Psoas muscle (tissue), 8 donors: Measurements from ENCODE around the gene TMEM184A. TPM values are rescaled to one million over a fixed set of nuclear protein-coding genes. Genes with fewer than 3 reads are reported as not detected.

Experiments used
- ATAC-seq, 4 donors: fragments of 200-7000 bp; cut with Tn5 transposase; one replicate each; pipeline ENCODE4 v1.9.1; 2020; ENCODE audit warnings: moderate library complexity in 3 of 4, mild to moderate bottlenecking in 2 of 4
- DNase-seq, 2 donors: peaks; one replicate each; pipeline ENCODE4 v3.0.0-alpha.2; 2020
- H3K27ac ChIP-seq: fragments of 200-600 bp; one replicate; pipeline ENCODE4 v1.8.0; 2022
- H3K27me3 ChIP-seq, 3 donors: fragments of 200-600 bp in 1 of 3; one replicate each; pipeline versions ENCODE4 v1.6.1 to v1.8.0; 2013 to 2022; ENCODE audit warnings: low read length in 2 of 3, mild to moderate bottlenecking in 2 of 3, moderate library complexity in 1 of 3; ENCODE audit not compliant: insufficient read depth in 3 of 3
- H3K36me3 ChIP-seq, 2 donors: fragments of 200-600 bp in 1 of 2; one replicate each; pipeline versions ENCODE4 v1.6.1 to v1.8.0; 2013 to 2022; ENCODE audit warnings: low read depth in 1 of 2, mild to moderate bottlenecking in 1 of 2, moderate library complexity in 1 of 2; ENCODE audit not compliant: insufficient read depth in 1 of 2
- H3K4me1 ChIP-seq: fragments of 200-600 bp; one replicate; pipeline ENCODE4 v1.8.0; 2022
- H3K4me3 ChIP-seq: fragments of 200-600 bp; one replicate; pipeline ENCODE4 v1.8.0; 2022; ENCODE audit warnings: mild to moderate bottlenecking
- H3K9me3 ChIP-seq: fragments of 200-600 bp; one replicate; pipeline ENCODE4 v1.8.0; 2022
- CTCF ChIP-seq: fragments of 200-600 bp; IDR thresholded peaks from one replicate; pipeline ENCODE4 v1.8.0; 2022; ENCODE audit warnings: antibody characterized with exemption
- WGBS, 3 donors: extraction: QIAGEN DNeasy Blood & Tissue Kit; methylation state at CpG; one replicate each; pipeline versions ENCODE4 v1.1.6 to v1.1.7; 2013; 5-methylcytosine and 5-hydroxymethylcytosine counted together
- intact Hi-C, 2 donors: fragments of 100-400 bp; cut with DNase I; formaldehyde crosslinking; loops; one replicate each; pipeline versions ENCODE4 v1.11.0 to v1.14.2; 2022
- polyA plus RNA-seq, 3 donors: library from polyadenylated mRNA; stranded (reverse); fragments of 200-250 nt; gene quantifications; one replicate each; pipeline ENCODE4 v1.2.3, GENCODE V29; 2013
- total RNA-seq, 4 donors: library from RNA; stranded (reverse); fragmentation: NEBNext Ultra II Directional in 2 of 4; extraction: Animal tissue kit (Norgen Biotek cat#: 25700) in 2 of 4; gene quantifications; one replicate each; pipeline versions ENCODE4 v1.2.1 to v1.2.4, GENCODE V29; 2021 to 2023
- donor health status: healthy with polysubstance abuse.
- donor health status: DM: no; HTN: no; CAD: no; lungs with moderate emphysema.
- donor health status: Bipolar disorder and iron deficiency.
- donor health status: healthy.
- donor health status: DM: yes; HTN: yes; CAD: no.
- donor health status: DM: no; HTN: no; CAD: no.
- donor health status: DM: no; HTN: no; CAD: no.
- donor health status: DM: yes; HTN: yes; CAD: no.

Gene TMEM184A
- total and polyA plus RNA-seq, 7 donors, result 0.40 to 6.0 (median 2.8) TPM

- peak; percentile 81 to 88 for DNase-seq
- Histone ChIP-seq H3K9me3 (no peaks in the 10 kb centered on the region), H3K4me1 (peaks cover 42% of the 10 kb centered on the region), H3K27ac (peak overlapping the region; percentile 99), H3K27me3 (no peaks in the 10 kb centered on the region), H3K4me3 (peak overlapping the region; percentile 78), H3K36me3 (peaks cover 0 to 7% of the 10 kb centered on the region in 2 donors)
- WGBS, 3 donors, result 6 to 10% (median 9%) methylated on average over 36 of the region's 36 CpGs
- TF ChIP-seq CTCF, result no peak
- intact Hi-C loops, result loop anchor here (1.0 to 5.0 kb wide), 2 partner anchors 19 to 35 kb away; no protein-coding TSS in a partner anchor
- peak; percentile 34 to 66 (median 46) for ATAC-seq
These were observed 23.4 kb downstream of the TMEM184A start for GRCh38 chr7:1532456-1533254.

- intact Hi-C loops, result loop anchor here in 1 of 2 donors (5.0 kb wide), 1 partner anchor 35 kb away; no protein-coding TSS in a partner anchor
- 29 to 38% (median 29%) methylated on average over 10 of the region's 10 CpGs for WGBS, 3 donors
- TF ChIP-seq CTCF, result no peak
- Histone ChIP-seq H3K36me3 (peaks cover 0 to 7% of the 10 kb centered on the region in 2 donors), H3K27me3 (no peaks in the 10 kb centered on the region), H3K27ac (peak overlapping the region; percentile 99), H3K4me3 (peak overlapping the region; percentile 78), H3K9me3 (no peaks in the 10 kb centered on the region), H3K4me1 (peaks cover 39% of the 10 kb centered on the region)
- DNase-seq (no peak), ATAC-seq (no peak)
These were observed 24.0 kb downstream of the TMEM184A start for GRCh38 chr7:1531979-1532455.

- no peaks in the 10 kb centered on the region for H3K27me3 ChIP-seq
- no peaks in the 10 kb centered on the region for H3K9me3 ChIP-seq
- intact Hi-C loops, result loop anchor here in 1 of 2 donors (5.0 kb wide), 1 partner anchor 36 kb away; no protein-coding TSS in a partner anchor
- H3K4me1 ChIP-seq, result peaks cover 33% of the 10 kb centered on the region
- 4 to 9% (median 5%) methylated on average over 27 to 55 of the region's 55 CpGs for WGBS, 3 donors
- H3K4me3 ChIP-seq, result peak overlapping the region; percentile 78
- peak; percentile 48 to 72 for DNase-seq
- peaks cover 0 to 7% of the 10 kb centered on the region in 2 donors for H3K36me3 ChIP-seq
- TF ChIP-seq CTCF, result no peak
- peak in 2 of 4 donors; percentile 13 to 33 for ATAC-seq
- peak overlapping the region; percentile 99 for H3K27ac ChIP-seq
These were observed 24.6 kb downstream of the TMEM184A start for GRCh38 chr7:1531263-1531978.

- WGBS, 3 donors, result 1 to 4% methylated on average over 5 to 45 of the region's 45 CpGs; no CpG with 5 or more reads in 1 of the 3 donors
- TF ChIP-seq CTCF, result no peak
- no peaks in the 10 kb centered on the region for H3K27me3 ChIP-seq
- H3K4me1 ChIP-seq, result peaks cover 28% of the 10 kb centered on the region
- no peaks in the 10 kb centered on the region for H3K9me3 ChIP-seq
- H3K4me3 ChIP-seq, result peak overlapping the region; percentile 78
- peaks cover 0 to 7% of the 10 kb centered on the region in 2 donors for H3K36me3 ChIP-seq
- no peak for ATAC-seq
- DNase-seq, result no peak
- intact Hi-C loops, result loop anchor here in 1 of 2 donors (5.0 kb wide), 1 partner anchor 36 kb away; no protein-coding TSS in a partner anchor
- H3K27ac ChIP-seq, result peak overlapping the region; percentile 99
These were observed 25.1 kb downstream of the TMEM184A start for GRCh38 chr7:1530946-1531262.
